IMR-90 (cell line): ENCODE results near the gene C2orf80.

Experiments used
- CTCF ChIP-seq: conservative IDR thresholded peaks from 2 replicates; pipeline ENCODE4 v1.5.1; 2012; ENCODE audit warnings: mild to moderate bottlenecking, low read depth, low read length, improper control_type of control experiment
- MAFK ChIP-seq: IDR thresholded peaks from 2 replicates; pipeline ENCODE4 v1.6.1; 2012; ENCODE audit warnings: low read depth, low read length, improper control_type of control experiment
- NFE2L2 ChIP-seq: fragments of 150-350 bp; IDR thresholded peaks from 2 replicates; pipeline ENCODE4 v1.6.1; 2016; ENCODE audit warnings: low read depth, mild to moderate bottlenecking, low read length
- POLR2A ChIP-seq: IDR thresholded peaks from 2 replicates; pipeline ENCODE4 v1.6.1; 2012; ENCODE audit warnings: mild to moderate bottlenecking, low read depth, low read length
- RAD21 ChIP-seq: IDR thresholded peaks from 2 replicates; pipeline ENCODE4 v1.6.1; 2012; ENCODE audit warnings: low read length, improper control_type of control experiment

- TF ChIP-seq NFE2L2 (no peak), CTCF (no peak), POLR2A (no peak), MAFK (no peak), RAD21 (no peak)
Measured at GRCh38 chr2:208195531-208195930, 5.7 kb upstream of the C2orf80 start.
